Measurements from ENCODE around the gene POGLUT2. TPM values are rescaled to one million over a fixed set of nuclear protein-coding genes. Genes with fewer than 3 reads are reported as not detected.
A peak's percentile ranks its signal among the peaks of the same experiment; 100 is the strongest.

The POGLUT2 gene
- total RNA-seq, 1 donor = 17.8 TPM

- peak; percentile 33 for DNase-seq (ENCODE audit: low read depth)
- H3K4me3 ChIP-seq (ENCODE audit: low read depth, low read length) = no peak overlapping the region
- no peak for TF ChIP-seq CTCF (IDR thresholded peaks at IDR 0.05; ENCODE audit: insufficient read depth, low read length)
Measured at GRCh38 chr13:102812611-102813287, 14.0 kb upstream of the POGLUT2 start.

- no peak for DNase-seq (ENCODE audit: low read depth)
- H3K4me3 ChIP-seq (ENCODE audit: low read depth, low read length) = no peak overlapping the region
- TF ChIP-seq CTCF (IDR thresholded peaks at IDR 0.05; ENCODE audit: insufficient read depth, low read length) = no peak
Measured at GRCh38 chr13:102807699-102808098, 8.9 kb upstream of the POGLUT2 start.

- DNase-seq (ENCODE audit: low read depth) = no peak
- TF ChIP-seq CTCF (IDR thresholded peaks at IDR 0.05; ENCODE audit: insufficient read depth, low read length) = no peak
- H3K4me3 ChIP-seq (ENCODE audit: low read depth, low read length) = no peak overlapping the region
Measured at GRCh38 chr13:102805680-102806079, 6.9 kb upstream of the POGLUT2 start.

- DNase-seq (ENCODE audit: low read depth) = peak; percentile 72
- peak overlapping the region; percentile 94 for H3K4me3 ChIP-seq (ENCODE audit: low read depth, low read length)
- TF ChIP-seq CTCF (IDR thresholded peaks at IDR 0.05; ENCODE audit: insufficient read depth, low read length) = peak; percentile 75
Measured at GRCh38 chr13:102800145-102801041, 1.6 kb upstream of the POGLUT2 start.

GRCh38 chr13:102799426-102800144 is 809 bp upstream of the POGLUT2 start:
- peak overlapping the region; percentile 94 for H3K4me3 ChIP-seq (ENCODE audit: low read depth, low read length)
- peak; percentile 1 for TF ChIP-seq CTCF (IDR thresholded peaks at IDR 0.05; ENCODE audit: insufficient read depth, low read length)
- DNase-seq (ENCODE audit: low read depth) = peak; percentile 30

GRCh38 chr13:102793611-102794355 is 5.0 kb downstream of the POGLUT2 start:
- no peak for TF ChIP-seq CTCF (IDR thresholded peaks at IDR 0.05; ENCODE audit: insufficient read depth, low read length)
- DNase-seq (ENCODE audit: low read depth) = no peak
- no peak overlapping the region for H3K4me3 ChIP-seq (ENCODE audit: low read depth, low read length)
